SIG-M5 treated with dmso at 0.1 percent for 504 hours (cell line): ENCODE results near the gene DKK1.
A peak's percentile ranks its signal among the peaks of the same experiment; 100 is the strongest.

Source experiments
- DNase-seq: peaks from one replicate; lab custom pipeline; 2025; ENCODE audit not compliant: unreplicated experiment; lab: John Stamatoyannopoulos, UW

The DKK1 gene, protein sequence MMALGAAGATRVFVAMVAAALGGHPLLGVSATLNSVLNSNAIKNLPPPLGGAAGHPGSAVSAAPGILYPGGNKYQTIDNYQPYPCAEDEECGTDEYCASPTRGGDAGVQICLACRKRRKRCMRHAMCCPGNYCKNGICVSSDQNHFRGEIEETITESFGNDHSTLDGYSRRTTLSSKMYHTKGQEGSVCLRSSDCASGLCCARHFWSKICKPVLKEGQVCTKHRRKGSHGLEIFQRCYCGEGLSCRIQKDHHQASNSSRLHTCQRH

DNA sequence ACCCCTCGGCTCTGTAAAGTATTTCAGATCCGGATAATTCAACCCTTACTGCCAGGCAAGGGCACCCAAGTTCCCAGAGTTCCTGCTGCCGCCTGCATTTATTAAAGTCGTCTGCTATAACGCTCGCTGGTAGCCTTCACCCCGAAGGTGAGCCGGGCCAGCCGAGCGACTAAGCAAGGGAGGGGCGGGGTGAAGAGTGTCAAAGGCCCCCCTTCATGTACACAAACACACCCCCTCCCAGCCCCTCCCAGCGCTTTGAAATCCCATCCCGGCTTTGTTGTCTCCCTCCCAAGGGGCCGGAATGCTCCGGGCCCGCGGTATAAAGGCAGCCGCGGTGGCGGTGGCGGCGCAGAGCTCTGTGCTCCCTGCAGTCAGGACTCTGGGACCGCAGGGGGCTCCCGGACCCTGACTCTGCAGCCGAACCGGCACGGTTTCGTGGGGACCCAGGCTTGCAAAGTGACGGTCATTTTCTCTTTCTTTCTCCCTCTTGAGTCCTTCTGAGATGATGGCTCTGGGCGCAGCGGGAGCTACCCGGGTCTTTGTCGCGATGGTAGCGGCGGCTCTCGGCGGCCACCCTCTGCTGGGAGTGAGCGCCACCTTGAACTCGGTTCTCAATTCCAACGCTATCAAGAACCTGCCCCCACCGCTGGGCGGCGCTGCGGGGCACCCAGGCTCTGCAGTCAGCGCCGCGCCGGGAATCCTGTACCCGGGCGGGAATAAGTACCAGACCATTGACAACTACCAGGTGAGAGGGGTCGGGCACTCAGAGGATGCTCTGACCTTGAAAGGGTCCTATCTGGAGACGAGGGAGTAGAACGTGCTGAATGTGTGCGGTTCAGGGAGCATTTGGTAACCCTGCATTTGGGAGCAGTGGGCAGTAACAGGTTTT, at the start of gene DKK1:
TSS of gene DKK1 (plus strand) at position 349 of the 889 bp plus-strand sequence. CDS start at position 503, 154 bp downstream.
- DNase-seq: peak; percentile 12

DNA sequence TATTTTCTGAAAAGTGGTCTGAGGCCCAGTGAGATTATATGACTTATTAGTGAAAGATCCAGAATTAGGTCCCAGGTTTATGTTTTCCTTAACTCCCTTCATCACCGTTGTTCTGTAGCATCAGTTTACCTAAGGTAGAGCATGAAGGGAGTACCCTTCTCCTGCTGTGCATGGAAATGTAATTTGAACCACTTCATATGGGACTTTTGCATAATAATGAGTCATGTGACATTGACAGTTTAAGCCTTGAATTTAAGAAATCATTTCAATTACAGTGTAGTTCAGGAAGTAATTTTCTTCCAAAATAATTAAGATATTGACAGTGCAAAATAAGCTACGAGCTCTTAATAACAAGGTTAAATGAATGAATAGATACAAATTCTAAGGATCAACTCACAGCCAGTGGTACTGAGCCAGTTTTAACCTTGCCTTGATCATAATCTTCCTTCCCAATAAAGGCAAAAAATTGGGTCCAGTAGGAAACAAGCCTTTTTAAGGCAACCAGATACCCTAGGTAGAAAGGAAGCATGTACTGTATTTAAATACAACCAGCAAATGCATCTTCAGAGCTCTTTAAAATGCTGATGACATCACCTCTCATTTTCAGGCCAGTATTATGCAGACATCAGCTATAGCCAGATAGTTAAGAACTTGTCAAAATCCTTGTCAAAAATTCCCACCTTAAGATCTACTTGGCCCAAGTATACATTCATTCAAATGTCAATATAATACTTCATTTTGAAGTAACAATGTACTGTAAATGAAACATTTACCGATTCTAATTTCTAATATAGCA, 48.8 kb upstream of the DKK1 start:
- no peak for DNase-seq

DNA sequence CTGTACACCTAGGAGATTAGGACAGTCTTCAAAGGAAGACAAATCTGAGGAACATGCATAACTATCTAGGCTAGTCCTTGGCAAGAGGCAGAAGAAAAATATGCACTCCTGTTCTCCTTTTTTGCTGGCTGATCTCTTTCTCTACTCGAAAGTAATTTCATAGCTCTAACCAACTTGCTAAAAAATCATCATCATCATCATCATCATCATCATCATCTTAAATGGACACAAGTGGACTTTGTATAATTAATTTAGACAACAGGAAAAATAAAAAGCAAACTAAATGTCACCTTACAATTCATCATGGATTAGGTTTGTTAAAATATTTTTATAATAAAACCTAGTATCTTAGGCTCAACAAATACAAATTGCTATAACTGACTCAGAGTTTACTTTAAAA, 47.2 kb upstream of the DKK1 start:
- DNase-seq: no peak

DNA sequence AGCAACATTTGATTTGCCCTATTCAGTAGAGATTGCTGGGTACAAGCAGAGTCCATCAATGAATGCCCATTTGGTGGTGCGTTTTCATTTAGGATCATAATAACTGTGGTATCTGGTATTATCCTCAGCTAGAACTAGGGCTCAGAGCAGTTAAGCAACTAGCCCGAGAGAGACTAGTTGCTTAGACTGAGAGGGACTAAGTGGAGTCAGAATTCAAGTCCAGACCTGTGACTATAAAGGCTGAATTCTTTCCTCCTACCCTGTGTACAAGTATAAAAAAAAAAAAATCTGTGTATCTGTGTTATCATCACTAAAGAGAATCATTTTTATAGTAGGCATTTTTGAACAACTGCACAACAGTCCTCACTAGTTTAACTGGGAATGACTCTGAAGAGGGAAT, 45.3 kb upstream of the DKK1 start:
- DNase-seq: no peak

DNA sequence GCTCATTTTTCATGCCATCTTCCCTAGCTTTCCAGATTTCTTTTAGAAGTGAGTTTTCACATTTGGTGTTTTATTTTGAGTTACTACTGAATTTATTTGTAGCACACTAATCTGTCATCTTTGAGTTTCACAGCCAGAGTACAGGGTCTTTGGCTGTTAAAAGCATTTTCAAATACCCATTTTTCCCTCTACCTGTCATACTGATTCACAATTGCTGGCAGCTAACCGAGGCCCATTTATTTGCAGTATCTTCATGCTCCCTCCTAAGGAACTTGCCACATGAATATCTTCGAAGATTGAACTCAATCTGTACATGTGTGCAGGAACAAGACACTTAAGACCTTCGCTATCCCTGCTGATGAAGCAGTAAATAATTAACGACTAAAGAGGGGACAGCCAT, 44.8 kb upstream of the DKK1 start:
- DNase-seq: no peak

DNA sequence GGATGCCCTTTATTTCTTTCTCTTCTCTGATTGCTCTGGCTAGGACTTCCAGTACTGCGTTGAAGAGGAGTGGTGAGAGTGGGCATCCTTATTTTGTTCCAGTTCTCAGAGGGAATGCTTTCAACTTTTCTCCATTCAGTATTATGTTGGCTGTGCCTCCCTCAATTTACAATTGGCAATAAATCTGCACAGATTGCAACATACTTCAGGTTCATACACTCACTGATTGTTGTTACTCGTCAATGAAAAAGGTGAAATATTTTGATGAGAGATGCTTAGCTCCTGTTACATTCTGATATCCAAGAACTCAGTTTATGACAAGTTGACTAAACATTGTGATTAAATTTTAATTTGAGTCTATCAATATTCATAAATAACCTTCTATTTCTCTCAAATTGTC, 37.9 kb upstream of the DKK1 start:
- no peak for DNase-seq

DNA sequence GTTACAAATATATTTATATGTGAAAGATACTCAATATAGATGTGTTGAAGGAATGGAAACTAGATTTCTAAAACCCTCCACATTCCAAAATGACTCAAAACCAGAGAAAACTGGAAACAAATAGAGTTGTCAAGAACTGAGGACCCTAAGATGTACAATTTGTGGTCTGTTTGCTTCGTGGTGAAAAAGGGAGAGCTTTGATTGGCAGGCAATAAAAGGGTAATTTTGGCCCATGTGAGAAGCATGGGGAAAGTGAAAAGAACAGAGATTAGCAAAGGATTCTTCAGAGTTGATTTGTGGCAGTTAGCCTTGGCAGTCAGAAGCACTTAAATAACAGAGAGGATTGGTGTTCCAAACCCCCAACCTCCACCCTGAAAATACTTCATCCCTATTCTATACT, 37.1 kb upstream of the DKK1 start:
- no peak for DNase-seq

DNA sequence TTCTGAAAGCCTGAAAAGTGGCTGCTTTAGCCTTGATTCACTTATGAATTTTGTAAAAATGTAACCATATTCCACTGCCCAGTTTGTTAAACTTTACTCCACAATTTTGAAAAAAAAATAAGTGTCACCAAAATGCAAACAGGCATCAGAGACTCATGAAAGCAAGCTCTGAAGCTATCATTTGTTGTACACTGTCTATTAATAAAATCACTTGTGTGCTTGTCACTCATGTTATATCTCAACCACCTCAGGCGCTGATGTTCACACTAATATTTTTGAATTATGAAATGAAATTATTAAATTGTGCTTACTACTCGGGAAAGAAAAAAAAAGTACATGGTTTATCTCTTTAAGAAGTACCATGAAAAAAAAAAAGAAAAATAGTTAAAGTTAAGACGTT, 34.5 kb upstream of the DKK1 start:
- no peak for DNase-seq

DNA sequence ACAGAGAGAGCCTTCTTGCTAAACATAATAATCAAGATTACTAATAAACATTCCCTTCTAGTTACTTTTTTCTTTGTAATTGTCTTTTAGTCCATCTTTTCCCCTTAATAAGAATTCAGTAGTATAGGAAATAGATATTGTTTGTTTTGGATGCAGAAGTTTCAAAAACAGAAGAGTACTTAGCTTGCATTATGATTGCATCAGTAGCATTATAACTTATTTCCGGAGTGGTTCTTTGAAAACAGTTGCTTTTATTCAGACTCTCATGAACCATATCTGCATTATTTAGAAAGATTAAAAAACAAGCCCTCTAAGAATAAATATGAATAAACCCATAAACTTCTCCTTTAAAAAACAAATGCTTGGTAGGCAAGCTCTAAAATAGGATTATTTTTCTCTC, 34.0 kb upstream of the DKK1 start:
- no peak for DNase-seq

DNA sequence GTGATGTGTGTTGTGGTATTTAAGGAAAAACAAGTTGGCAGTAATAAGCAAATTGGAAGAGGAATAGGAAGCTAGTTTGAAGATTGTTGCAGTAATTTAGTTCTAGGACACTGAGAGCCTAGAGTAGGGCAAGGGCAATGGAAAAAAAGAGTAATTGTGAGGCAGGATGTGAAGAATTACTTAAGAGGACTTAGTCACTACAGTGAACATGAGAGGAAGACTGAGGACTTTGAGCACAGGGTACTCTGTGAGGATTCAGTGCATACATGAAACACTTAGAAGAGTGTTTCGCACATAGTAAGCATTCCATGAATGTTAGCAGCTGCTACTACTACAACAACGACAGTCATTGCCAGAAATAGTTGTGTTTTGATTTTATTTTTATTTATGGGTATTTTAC, 30.9 kb upstream of the DKK1 start:
- no peak for DNase-seq

DNA sequence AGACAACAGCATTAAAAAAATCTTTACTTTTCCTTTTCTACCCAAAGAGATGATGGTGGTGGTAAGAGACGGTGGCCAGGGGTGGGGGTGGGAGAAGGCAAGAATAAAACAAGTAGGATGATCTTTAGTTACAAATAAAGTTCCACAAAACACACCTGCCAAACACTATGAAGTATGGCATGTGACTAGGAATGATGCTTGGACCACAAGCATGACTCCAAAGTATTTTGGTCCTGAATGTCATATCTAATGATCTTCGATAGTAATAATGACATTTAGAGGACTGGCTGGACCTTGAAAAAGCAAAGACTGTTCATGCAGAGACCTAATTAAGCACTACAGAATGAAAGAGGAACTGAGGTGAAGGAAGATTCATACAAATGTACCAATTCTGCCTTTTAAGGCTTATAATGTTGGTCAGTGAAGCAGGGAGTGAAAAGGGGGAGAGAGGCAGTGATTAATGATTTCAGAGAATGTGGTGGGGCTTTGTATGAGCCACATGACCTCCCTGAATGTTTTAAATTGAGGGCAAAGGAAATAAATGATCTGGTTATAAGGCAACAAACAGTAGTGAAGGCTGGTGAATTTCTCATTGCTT, 29.6 kb upstream of the DKK1 start:
- no peak for DNase-seq

DNA sequence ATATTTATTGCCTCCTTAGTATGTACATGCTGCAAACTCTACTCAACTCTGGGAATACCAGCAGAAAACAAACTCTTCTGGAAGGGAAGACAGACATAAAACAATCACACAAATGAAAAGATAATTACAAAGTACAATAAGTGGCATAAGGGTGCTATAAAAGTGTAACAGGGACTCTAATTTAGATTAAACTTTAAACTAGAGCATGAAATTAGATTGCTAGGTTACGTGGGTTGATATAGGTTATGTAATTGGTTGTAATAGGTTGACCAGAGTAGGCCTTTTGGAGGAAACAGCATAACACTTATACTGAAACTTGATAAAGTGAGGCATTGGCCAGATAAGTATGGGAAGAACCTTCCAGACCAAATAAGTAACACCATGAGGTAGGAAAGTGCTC, 26.2 kb upstream of the DKK1 start:
- no peak for DNase-seq

DNA sequence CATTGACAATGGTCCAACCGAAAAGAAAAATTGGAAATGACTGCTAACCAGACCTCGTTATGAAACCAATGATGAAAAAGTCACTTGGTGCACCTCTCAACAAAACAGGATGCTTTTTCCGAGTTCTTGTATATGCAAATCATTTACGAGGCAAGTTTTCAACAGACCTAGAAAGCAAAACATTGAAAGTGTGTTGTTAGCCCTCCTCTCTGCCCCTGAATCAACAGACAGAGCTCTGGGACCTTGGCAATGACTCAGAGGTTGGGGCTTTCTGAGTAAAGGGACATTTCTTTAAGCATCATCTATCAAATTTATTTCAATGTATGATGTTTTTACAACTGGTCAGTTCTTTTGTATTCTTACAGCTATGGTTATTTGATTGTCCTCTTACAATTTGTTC, 16.3 kb upstream of the DKK1 start:
- DNase-seq: no peak

DNA sequence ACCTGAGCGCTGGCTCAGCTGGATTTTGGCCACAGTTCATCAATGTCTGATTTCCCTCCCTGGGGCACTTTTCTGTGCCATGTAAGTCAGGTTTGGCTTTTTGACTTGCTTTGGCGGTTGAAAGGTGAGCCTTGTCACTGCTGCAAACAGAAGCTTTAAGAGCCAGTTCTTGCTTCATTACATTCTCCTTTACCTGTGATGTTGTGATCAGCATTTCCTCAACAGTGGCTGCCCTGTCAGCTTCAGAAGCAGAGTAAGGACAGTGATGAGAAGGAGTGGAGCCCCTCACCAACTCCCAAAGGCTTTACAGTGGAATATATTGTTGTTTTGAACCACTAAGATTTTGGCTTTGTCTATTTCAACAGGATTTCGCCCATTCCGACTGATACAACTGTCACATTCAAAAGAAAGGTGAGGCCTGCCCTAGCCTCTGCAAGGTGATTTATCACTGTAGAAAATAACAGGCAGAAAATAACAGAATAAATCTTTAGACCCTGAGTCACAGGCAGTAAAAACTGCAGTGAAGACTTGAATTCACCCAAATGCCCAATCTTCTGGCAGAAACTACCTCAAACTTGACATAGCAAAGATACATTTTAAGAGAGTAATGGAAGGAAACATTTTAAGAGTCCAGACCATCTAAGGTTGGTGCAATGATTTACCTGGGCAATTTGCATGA, 13.3 kb upstream of the DKK1 start:
- no peak for DNase-seq

DNA sequence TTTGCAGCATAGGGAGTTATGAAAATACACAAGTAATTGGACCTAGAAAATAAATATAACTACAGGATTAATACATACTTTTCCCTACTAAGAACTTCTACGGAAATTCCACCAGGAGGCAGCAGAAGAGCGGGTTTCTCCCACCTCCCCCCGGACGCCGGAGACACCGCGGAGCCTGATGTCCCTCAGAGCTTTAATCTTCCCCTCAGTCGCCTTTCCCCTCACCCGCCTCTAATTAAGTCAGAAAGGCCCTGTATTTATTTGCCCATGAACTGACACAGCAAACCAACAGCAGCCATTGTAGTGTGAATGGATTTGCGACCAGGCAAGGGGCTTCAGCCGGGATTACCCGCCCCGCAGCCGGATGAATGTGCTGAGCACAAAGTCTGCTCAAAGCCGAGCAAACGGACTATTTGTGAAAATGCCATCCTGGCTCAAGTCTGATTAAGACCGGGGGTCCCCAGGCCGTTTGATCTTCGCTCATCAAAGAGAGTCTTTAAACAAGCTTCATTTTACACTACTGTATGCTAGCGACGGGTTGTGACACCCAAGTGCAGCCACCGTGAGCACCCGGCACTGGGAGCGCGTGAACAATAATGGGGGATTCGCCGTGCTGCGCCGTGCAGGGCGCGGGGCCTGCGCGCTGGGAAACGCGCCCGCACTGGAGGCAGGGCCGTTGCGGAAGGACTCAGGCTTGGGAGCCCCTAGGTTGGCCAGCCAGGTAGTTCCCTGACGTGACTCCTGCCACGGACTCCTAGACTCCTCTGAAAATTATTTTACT, 5.6 kb upstream of the DKK1 start:
- DNase-seq: peak; percentile 19

DNA sequence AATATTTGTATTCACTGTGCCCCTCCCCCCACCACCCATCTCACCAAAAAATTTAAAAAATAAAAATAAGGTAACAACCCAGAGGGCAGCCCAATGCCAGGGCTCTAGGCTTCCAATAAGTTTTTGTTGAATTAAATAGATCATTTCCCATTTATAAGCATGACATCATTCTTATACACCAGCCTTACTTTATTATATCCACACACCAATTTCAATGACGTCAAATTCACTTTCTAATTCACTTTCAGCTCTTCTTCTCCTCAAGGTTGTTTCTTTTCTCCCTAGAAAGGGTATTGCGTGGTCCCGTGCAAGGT, 1.2 kb upstream of the DKK1 start:
- DNase-seq: no peak

DNA sequence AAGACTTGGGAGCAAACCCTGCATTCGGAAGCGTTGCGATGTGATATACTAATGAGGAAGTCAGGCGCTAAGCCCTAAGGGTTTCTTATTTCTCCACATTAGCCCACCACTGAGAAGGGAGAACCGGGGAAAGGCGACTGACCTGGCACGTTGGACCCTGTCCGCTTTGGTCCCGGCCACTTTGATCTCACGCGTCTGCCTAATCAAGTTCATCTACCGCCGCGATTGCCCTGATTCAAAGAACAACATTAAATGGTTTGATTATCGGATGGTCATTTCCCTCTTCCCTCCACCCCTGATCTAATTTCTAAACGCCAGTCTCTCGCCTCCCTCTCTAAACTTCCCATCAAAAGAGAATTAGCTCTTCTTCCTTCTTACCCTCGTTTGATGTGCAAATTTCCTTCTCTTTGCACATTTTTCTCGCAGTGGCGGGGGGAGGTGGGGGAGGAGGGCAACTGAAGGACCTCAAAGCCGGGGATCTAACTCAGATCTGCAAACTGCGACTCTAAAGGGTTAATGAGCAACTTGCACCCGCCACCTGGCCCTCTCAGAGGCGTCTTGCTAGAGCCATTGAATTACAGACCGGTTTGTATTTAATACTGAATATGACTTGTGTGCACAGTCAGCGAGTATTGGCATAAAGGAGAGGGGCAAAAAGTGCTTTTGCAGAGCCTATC, 687 bp upstream of the DKK1 start:
- no peak for DNase-seq

DNA sequence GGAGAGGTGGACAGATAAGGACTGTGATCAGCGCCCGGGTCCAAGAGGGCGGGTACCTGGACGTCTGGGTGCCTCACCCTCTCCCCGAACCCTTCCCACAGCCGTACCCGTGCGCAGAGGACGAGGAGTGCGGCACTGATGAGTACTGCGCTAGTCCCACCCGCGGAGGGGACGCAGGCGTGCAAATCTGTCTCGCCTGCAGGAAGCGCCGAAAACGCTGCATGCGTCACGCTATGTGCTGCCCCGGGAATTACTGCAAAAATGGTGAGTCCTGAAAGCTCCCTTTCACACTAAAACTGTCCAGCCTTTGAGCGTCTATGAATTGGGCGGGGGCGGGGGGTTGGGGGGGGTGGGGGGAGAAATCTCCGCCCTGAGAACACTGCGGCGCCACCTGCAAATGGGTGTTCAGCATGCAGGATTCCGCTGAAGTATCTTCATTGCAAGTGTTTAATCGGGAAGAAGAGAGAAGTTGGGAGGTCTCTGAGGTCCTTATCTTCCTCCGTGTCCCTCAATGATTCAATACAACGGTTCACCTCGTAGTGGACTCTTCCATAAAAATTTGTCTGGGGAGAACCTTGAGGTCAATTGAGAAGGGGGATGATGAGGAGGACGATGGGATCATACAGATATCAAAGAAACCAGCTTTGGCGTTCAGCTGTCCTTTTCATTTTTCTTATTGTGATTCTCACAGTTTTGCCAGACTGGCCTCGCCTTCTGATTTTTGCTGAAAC, 906 bp downstream of the DKK1 start:
- DNase-seq: no peak

DNA sequence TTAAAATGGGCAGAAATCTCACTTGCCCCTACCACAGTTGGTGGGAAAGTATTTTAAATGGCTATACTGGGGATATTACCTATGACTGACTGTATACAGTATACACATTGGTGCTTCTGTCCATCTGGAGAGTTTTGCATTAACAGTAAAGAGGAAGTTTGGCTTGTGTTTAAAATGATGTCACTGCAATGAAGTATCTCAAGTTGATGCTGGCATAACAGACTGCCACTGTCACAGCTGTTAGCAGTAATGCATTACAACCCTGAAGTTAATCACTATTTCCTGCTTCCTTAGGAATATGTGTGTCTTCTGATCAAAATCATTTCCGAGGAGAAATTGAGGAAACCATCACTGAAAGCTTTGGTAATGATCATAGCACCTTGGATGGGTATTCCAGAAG, 1.9 kb downstream of the DKK1 start:
- no peak for DNase-seq
